Measurements from ENCODE around the gene PCMTD2. TPM values are rescaled to one million over a fixed set of nuclear protein-coding genes. Genes with fewer than 3 reads are reported as not detected.
A peak's percentile ranks its signal among the peaks of the same experiment; 100 is the strongest.

The PCMTD2 gene
- total and polyA plus RNA-seq, 3 experiments from 2014 or later, result 36.8 to 58.8 (median 37.4) TPM

DNA sequence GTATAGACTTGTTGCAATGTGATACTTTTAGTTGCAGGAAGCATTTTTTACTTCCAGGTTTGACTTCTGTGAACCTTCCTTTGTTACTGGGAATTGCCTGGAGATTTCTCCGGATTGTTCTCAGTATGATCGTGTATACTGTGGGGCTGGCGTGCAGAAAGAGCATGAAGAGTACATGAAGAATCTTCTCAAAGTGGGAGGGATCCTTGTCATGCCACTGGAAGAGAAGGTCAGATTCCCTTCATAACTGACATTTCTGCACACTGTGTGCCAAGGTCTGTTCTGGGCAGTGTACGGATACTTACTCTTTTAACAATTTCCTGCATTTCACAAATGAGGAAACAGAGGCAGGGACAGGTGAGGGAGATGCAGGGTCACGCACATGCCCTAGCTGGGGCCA lies 9.7 kb downstream of the PCMTD2 start:
- Histone ChIP-seq H3K27me3 (ENCODE audit: insufficient read depth, low read length, poor library complexity, severe bottlenecking) (no peaks in the 10 kb centered on the region), H3K36me3 (ENCODE audit: insufficient read depth, low read length) (no peaks in the 10 kb centered on the region), H3K4me1 (ENCODE audit: insufficient read depth, low read length) (peaks cover 30% of the 10 kb centered on the region), H3K4me3 (ENCODE audit: low read length) (no peak overlapping the region), H3K27ac (ENCODE audit: low read depth, low read length) (no peak overlapping the region), H3K9me3 (ENCODE audit: low read length) (no peaks in the 10 kb centered on the region)
- Mint-ChIP-seq H3K4me3 (no peak overlapping the region), H3K36me3 (peaks cover 0 to 86% (median 28%) of the 10 kb centered on the region in 3 donors), H3K27me3 (no peaks in the 10 kb centered on the region), H3K27ac (peak overlapping the region in 1 of 8 donors; percentile 54), H3K4me1 (peaks cover 48 to 75% (median 66%) of the 10 kb centered on the region in 3 donors), H3K9me3 (no peaks in the 10 kb centered on the region)
- no peak for DNase-seq
- CTCF ChIA-PET, result no interaction called here
- POLR2A ChIA-PET, result no interaction called here

GRCh38 chr20:64266988-64267387 lies 11.4 kb downstream of the PCMTD2 start:
- no peaks in the 10 kb centered on the region for H3K9me3 Mint-ChIP-seq
- ChIA-PET CTCF (no interaction called here), POLR2A (no interaction called here)
- no peaks in the 10 kb centered on the region for H3K27me3 ChIP-seq (ENCODE audit: insufficient read depth, low read length, poor library complexity, severe bottlenecking)
- DNase-seq, result no peak
- no peak overlapping the region for H3K4me3 ChIP-seq (ENCODE audit: low read length)
- no peaks in the 10 kb centered on the region for H3K9me3 ChIP-seq (ENCODE audit: low read length)
- H3K4me1 Mint-ChIP-seq, result peaks cover 40 to 66% (median 58%) of the 10 kb centered on the region in 3 donors
- H3K36me3 Mint-ChIP-seq, result peaks cover 6 to 79% (median 33%) of the 10 kb centered on the region in 3 donors
- H3K27ac ChIP-seq (ENCODE audit: low read depth, low read length), result no peak overlapping the region
- H3K27ac Mint-ChIP-seq, result no peak overlapping the region
- peaks cover 13% of the 10 kb centered on the region for H3K4me1 ChIP-seq (ENCODE audit: insufficient read depth, low read length)
- no peaks in the 10 kb centered on the region for H3K36me3 ChIP-seq (ENCODE audit: insufficient read depth, low read length)
- no peaks in the 10 kb centered on the region for H3K27me3 Mint-ChIP-seq
- no peak overlapping the region for H3K4me3 Mint-ChIP-seq

DNA sequence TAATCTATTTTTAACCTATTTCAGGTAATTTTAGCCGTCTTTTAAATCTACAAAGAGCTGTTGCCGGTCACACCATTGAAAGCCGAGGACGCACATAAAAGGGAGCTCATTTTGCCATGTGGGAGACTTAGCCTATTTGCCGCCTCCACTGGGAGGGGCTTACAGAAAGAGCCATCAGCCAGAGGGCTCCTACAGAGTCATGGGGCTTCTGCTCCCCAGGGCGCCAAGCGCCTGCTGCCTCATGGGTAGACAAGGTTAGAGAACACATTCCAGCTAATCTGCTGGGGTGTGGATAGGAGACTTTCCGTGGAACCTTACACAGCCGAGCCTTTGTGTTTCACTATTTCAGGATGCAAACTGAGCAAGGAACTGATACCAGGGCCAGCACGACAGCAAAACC lies 12.6 kb downstream of the PCMTD2 start:
- H3K36me3 Mint-ChIP-seq, result peaks cover 6 to 80% (median 28%) of the 10 kb centered on the region in 3 donors
- Histone ChIP-seq H3K27me3 (ENCODE audit: insufficient read depth, low read length, poor library complexity, severe bottlenecking) (no peaks in the 10 kb centered on the region), H3K4me1 (ENCODE audit: insufficient read depth, low read length) (peaks cover 2% of the 10 kb centered on the region), H3K36me3 (ENCODE audit: insufficient read depth, low read length) (no peaks in the 10 kb centered on the region), H3K27ac (ENCODE audit: low read depth, low read length) (no peak overlapping the region), H3K9me3 (ENCODE audit: low read length) (no peaks in the 10 kb centered on the region), H3K4me3 (ENCODE audit: low read length) (no peak overlapping the region)
- no peak for DNase-seq
- CTCF ChIA-PET, result no interaction called here
- H3K27me3 Mint-ChIP-seq, result no peaks in the 10 kb centered on the region
- H3K4me1 Mint-ChIP-seq, result peaks cover 30 to 55% (median 52%) of the 10 kb centered on the region in 3 donors
- no peak overlapping the region for H3K4me3 Mint-ChIP-seq
- H3K9me3 Mint-ChIP-seq, result no peaks in the 10 kb centered on the region
- peak overlapping the region in 1 of 8 donors; percentile 40 for H3K27ac Mint-ChIP-seq
- POLR2A ChIA-PET, result no interaction called here

- Histone ChIP-seq H3K27me3 (ENCODE audit: insufficient read depth, low read length, poor library complexity, severe bottlenecking) (no peaks in the 10 kb centered on the region), H3K36me3 (ENCODE audit: insufficient read depth, low read length) (no peaks in the 10 kb centered on the region), H3K4me1 (ENCODE audit: insufficient read depth, low read length) (no peaks in the 10 kb centered on the region), H3K9me3 (ENCODE audit: low read length) (no peaks in the 10 kb centered on the region), H3K4me3 (ENCODE audit: low read length) (no peak overlapping the region), H3K27ac (ENCODE audit: low read depth, low read length) (no peak overlapping the region)
- Mint-ChIP-seq H3K9me3 (no peaks in the 10 kb centered on the region), H3K4me1 (peaks cover 18 to 44% (median 38%) of the 10 kb centered on the region in 3 donors), H3K27me3 (no peaks in the 10 kb centered on the region), H3K36me3 (peaks cover 6 to 78% (median 33%) of the 10 kb centered on the region in 3 donors), H3K4me3 (no peak overlapping the region), H3K27ac (peak overlapping the region in 3 of 8 donors; percentile 13 to 59 (median 58))
- CTCF ChIA-PET, result no interaction called here
- POLR2A ChIA-PET, result no interaction called here
- no peak for DNase-seq
These were observed 14.3 kb downstream of the PCMTD2 start for GRCh38 chr20:64269604-64270411.

GRCh38 chr20:64271636-64272035 lies 16.1 kb downstream of the PCMTD2 start:
- CTCF ChIA-PET, result no interaction called here
- Mint-ChIP-seq H3K4me1 (peaks cover 14 to 47% (median 29%) of the 10 kb centered on the region in 3 donors), H3K27ac (peak overlapping the region in 2 of 8 donors; percentile 78 to 90), H3K9me3 (no peaks in the 10 kb centered on the region), H3K4me3 (no peak overlapping the region), H3K36me3 (peaks cover 6 to 78% (median 30%) of the 10 kb centered on the region in 3 donors), H3K27me3 (no peaks in the 10 kb centered on the region)
- POLR2A ChIA-PET, result no interaction called here
- Histone ChIP-seq H3K4me3 (ENCODE audit: low read length) (no peak overlapping the region), H3K4me1 (ENCODE audit: insufficient read depth, low read length) (no peaks in the 10 kb centered on the region), H3K36me3 (ENCODE audit: insufficient read depth, low read length) (no peaks in the 10 kb centered on the region), H3K27me3 (ENCODE audit: insufficient read depth, low read length, poor library complexity, severe bottlenecking) (no peaks in the 10 kb centered on the region), H3K9me3 (ENCODE audit: low read length) (no peaks in the 10 kb centered on the region), H3K27ac (ENCODE audit: low read depth, low read length) (no peak overlapping the region)
- DNase-seq, result no peak

- Mint-ChIP-seq H3K9me3 (no peaks in the 10 kb centered on the region), H3K27me3 (no peaks in the 10 kb centered on the region), H3K36me3 (peaks cover 6 to 72% (median 31%) of the 10 kb centered on the region in 3 donors), H3K4me3 (no peak overlapping the region), H3K27ac (peak overlapping the region in 1 of 8 donors; percentile 11), H3K4me1 (peaks cover 14 to 47% (median 26%) of the 10 kb centered on the region in 3 donors)
- POLR2A ChIA-PET, result no interaction called here
- Histone ChIP-seq H3K36me3 (ENCODE audit: insufficient read depth, low read length) (no peaks in the 10 kb centered on the region), H3K4me3 (ENCODE audit: low read length) (no peak overlapping the region), H3K4me1 (ENCODE audit: insufficient read depth, low read length) (no peaks in the 10 kb centered on the region), H3K9me3 (ENCODE audit: low read length) (no peaks in the 10 kb centered on the region), H3K27me3 (ENCODE audit: insufficient read depth, low read length, poor library complexity, severe bottlenecking) (no peaks in the 10 kb centered on the region), H3K27ac (ENCODE audit: low read depth, low read length) (no peak overlapping the region)
- CTCF ChIA-PET, result no interaction called here
- no peak for DNase-seq
These were observed 17.6 kb downstream of the PCMTD2 start for GRCh38 chr20:64273109-64273508.

DNA sequence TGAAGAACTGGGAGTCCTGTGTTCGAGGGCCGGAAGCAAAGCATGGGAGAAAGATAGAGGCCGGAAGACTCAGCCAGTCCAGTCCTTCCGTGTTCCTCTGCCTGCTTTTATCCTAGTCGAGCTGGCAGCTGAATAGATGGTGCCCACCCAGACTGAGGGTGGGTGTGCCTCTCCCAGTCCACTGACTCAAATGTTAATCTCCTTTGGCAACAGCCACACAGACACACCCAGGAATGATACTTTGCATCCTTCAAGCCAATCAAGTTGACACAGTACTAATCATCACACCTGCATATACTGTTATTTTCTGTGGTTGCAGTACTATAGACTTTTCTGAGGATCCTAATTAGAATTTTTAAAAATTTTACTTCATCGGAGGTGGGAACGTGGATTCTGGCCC lies 21.3 kb downstream of the PCMTD2 start:
- no peak for DNase-seq
- Histone ChIP-seq H3K9me3 (ENCODE audit: low read length) (no peaks in the 10 kb centered on the region), H3K4me3 (ENCODE audit: low read length) (no peak overlapping the region), H3K4me1 (ENCODE audit: insufficient read depth, low read length) (no peaks in the 10 kb centered on the region), H3K36me3 (ENCODE audit: insufficient read depth, low read length) (no peaks in the 10 kb centered on the region), H3K27ac (ENCODE audit: low read depth, low read length) (no peak overlapping the region), H3K27me3 (ENCODE audit: insufficient read depth, low read length, poor library complexity, severe bottlenecking) (no peaks in the 10 kb centered on the region)
- H3K27me3 Mint-ChIP-seq, result no peaks in the 10 kb centered on the region
- H3K27ac Mint-ChIP-seq, result peak overlapping the region in 1 of 8 donors; percentile 54
- H3K4me3 Mint-ChIP-seq, result no peak overlapping the region
- peaks cover 2 to 47% (median 15%) of the 10 kb centered on the region in 3 donors for H3K36me3 Mint-ChIP-seq
- CTCF ChIA-PET, result no interaction called here
- POLR2A ChIA-PET, result no interaction called here
- H3K4me1 Mint-ChIP-seq, result peaks cover 7 to 40% (median 22%) of the 10 kb centered on the region in 3 donors
- H3K9me3 Mint-ChIP-seq, result no peaks in the 10 kb centered on the region

DNA sequence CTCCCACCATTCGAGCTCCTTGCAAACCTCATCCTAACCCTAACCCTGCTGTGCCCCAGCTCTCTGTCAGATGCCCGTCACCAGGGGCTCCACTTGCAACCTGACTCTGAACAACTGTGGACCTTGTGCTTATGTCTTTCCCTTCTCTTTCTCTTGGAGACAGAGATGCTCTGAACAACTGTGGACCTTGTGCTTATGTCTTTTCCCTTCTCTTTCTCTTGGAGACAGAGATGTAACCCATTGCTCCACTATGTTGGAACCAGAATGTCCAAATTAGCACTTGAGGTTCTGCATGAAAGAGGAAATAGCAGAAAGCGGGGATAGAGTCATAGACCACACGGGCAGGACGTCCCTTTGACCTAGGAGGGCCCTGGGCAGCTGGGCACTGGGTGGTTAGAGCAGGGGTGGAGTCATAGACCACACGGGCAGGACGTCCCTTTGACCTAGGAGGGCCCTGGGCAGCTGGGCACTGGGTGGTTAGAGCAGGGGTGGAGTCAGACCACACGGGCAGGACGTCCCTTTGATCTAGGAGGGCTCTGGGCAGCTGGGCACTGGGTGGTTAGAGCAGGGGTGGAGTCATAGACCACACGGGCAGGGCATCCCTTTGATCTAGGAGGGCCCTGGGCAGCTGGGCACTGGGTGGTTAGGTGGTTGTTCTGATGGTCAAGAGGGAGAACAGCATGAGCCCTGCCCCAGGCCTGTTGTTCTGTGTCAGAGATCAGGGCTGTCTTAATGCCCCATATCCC lies 22.2 kb downstream of the PCMTD2 start:
- H3K27ac Mint-ChIP-seq, result peak overlapping the region in 1 of 8 donors; percentile 29

More for the DNA sequence above, 22.2 kb downstream of the PCMTD2 start:
- Histone ChIP-seq H3K27ac (ENCODE audit: low read depth, low read length) (no peak overlapping the region), H3K4me1 (ENCODE audit: insufficient read depth, low read length) (no peaks in the 10 kb centered on the region), H3K36me3 (ENCODE audit: insufficient read depth, low read length) (no peaks in the 10 kb centered on the region), H3K27me3 (ENCODE audit: insufficient read depth, low read length, poor library complexity, severe bottlenecking) (no peaks in the 10 kb centered on the region), H3K4me3 (ENCODE audit: low read length) (no peak overlapping the region), H3K9me3 (ENCODE audit: low read length) (no peaks in the 10 kb centered on the region)
- Mint-ChIP-seq H3K4me3 (no peak overlapping the region), H3K27me3 (no peaks in the 10 kb centered on the region), H3K4me1 (peaks cover 6 to 38% (median 22%) of the 10 kb centered on the region in 3 donors), H3K36me3 (peaks cover 0 to 40% (median 15%) of the 10 kb centered on the region in 3 donors), H3K9me3 (no peaks in the 10 kb centered on the region)
- no peak for DNase-seq
- ChIA-PET POLR2A (no interaction called here), CTCF (no interaction called here)
